Psoas muscle (tissue), 8 donors: ENCODE measurements around the gene PPP1R12B. TPM values are rescaled to one million over a fixed set of nuclear protein-coding genes. Genes with fewer than 3 reads are reported as not detected.

Source experiments
- ATAC-seq, 4 donors: fragments of 200-7000 bp; cut with Tn5 transposase; one replicate each; pipeline ENCODE4 v1.9.1; 2020; ENCODE audit warnings: moderate library complexity in 3 of 4, mild to moderate bottlenecking in 2 of 4
- DNase-seq, 2 donors: peaks; one replicate each; pipeline ENCODE4 v3.0.0-alpha.2; 2020
- H3K27ac ChIP-seq: fragments of 200-600 bp; one replicate; pipeline ENCODE4 v1.8.0; 2022
- H3K27me3 ChIP-seq, 3 donors: fragments of 200-600 bp in 1 of 3; one replicate each; pipeline versions ENCODE4 v1.6.1 to v1.8.0; 2013 to 2022; ENCODE audit warnings: low read length in 2 of 3, mild to moderate bottlenecking in 2 of 3, moderate library complexity in 1 of 3; ENCODE audit not compliant: insufficient read depth in 3 of 3
- H3K36me3 ChIP-seq, 2 donors: fragments of 200-600 bp in 1 of 2; one replicate each; pipeline versions ENCODE4 v1.6.1 to v1.8.0; 2013 to 2022; ENCODE audit warnings: low read depth in 1 of 2, mild to moderate bottlenecking in 1 of 2, moderate library complexity in 1 of 2; ENCODE audit not compliant: insufficient read depth in 1 of 2
- H3K4me1 ChIP-seq: fragments of 200-600 bp; one replicate; pipeline ENCODE4 v1.8.0; 2022
- H3K4me3 ChIP-seq: fragments of 200-600 bp; one replicate; pipeline ENCODE4 v1.8.0; 2022; ENCODE audit warnings: mild to moderate bottlenecking
- H3K9me3 ChIP-seq: fragments of 200-600 bp; one replicate; pipeline ENCODE4 v1.8.0; 2022
- CTCF ChIP-seq: fragments of 200-600 bp; IDR thresholded peaks from one replicate; pipeline ENCODE4 v1.8.0; 2022; ENCODE audit warnings: antibody characterized with exemption
- WGBS, 3 donors: extraction: QIAGEN DNeasy Blood & Tissue Kit; methylation state at CpG; one replicate each; pipeline versions ENCODE4 v1.1.6 to v1.1.7; 2013; 5-methylcytosine and 5-hydroxymethylcytosine counted together
- intact Hi-C, 2 donors: fragments of 100-400 bp; cut with DNase I; formaldehyde crosslinking; loops; one replicate each; pipeline versions ENCODE4 v1.11.0 to v1.14.2; 2022
- polyA plus RNA-seq, 3 donors: library from polyadenylated mRNA; stranded (reverse); fragments of 200-250 nt; gene quantifications; one replicate each; pipeline ENCODE4 v1.2.3, GENCODE V29; 2013
- total RNA-seq, 4 donors: library from RNA; stranded (reverse); fragmentation: NEBNext Ultra II Directional in 2 of 4; extraction: Animal tissue kit (Norgen Biotek cat#: 25700) in 2 of 4; gene quantifications; one replicate each; pipeline versions ENCODE4 v1.2.1 to v1.2.4, GENCODE V29; 2021 to 2023
- donor health status: healthy with polysubstance abuse.
- donor health status: DM: no; HTN: no; CAD: no; lungs with moderate emphysema.
- donor health status: Bipolar disorder and iron deficiency.
- donor health status: healthy.
- donor health status: DM: yes; HTN: yes; CAD: no.
- donor health status: DM: no; HTN: no; CAD: no.
- donor health status: DM: no; HTN: no; CAD: no.
- donor health status: DM: yes; HTN: yes; CAD: no.

PPP1R12B gene
- total and polyA plus RNA-seq, 7 donors: 8.3 to 189 (median 86.1) TPM

GRCh38 chr1:202597090-202597761 is 248.7 kb downstream of the PPP1R12B start:
- DNase-seq (no peak), ATAC-seq (no peak)
- intact Hi-C loops: loop anchor here in 1 of 2 donors (5.0 kb wide), 1 partner anchor 100 kb away; no protein-coding TSS in a partner anchor
- Histone ChIP-seq H3K4me3 (no peak overlapping the region), H3K9me3 (no peaks in the 10 kb centered on the region), H3K36me3 (peaks cover 0 to 49% of the 10 kb centered on the region in 2 donors), H3K27me3 (no peaks in the 10 kb centered on the region), H3K27ac (no peak overlapping the region), H3K4me1 (peaks cover 25% of the 10 kb centered on the region)
- 93 to 98% (median 96%) methylated on average over 3 of the region's 3 CpGs for WGBS, 3 donors
- no peak for TF ChIP-seq CTCF

- peaks cover 0 to 61% of the 10 kb centered on the region in 2 donors for H3K36me3 ChIP-seq
- no peak overlapping the region for H3K4me3 ChIP-seq
- peak; percentile 65 to 91 (median 83) for ATAC-seq
- no peaks in the 10 kb centered on the region for H3K9me3 ChIP-seq
- WGBS, 3 donors: 36 to 44% (median 42%) methylated on average over 16 of the region's 16 CpGs
- peak; percentile 67 to 80 for DNase-seq
- intact Hi-C loops: loop anchor here (5.0 kb wide), 1 partner anchor 103 kb away; no protein-coding TSS in a partner anchor
- peaks cover 5% of the 10 kb centered on the region for H3K4me1 ChIP-seq
- no peak overlapping the region for H3K27ac ChIP-seq
- no peaks in the 10 kb centered on the region for H3K27me3 ChIP-seq
- peak; percentile 69 for TF ChIP-seq CTCF
Observed at GRCh38 chr1:202599669-202600431, 251.4 kb downstream of the PPP1R12B start.

GRCh38 chr1:202600432-202601041 is 252.0 kb downstream of the PPP1R12B start:
- Histone ChIP-seq H3K27ac (no peak overlapping the region), H3K36me3 (peaks cover 0 to 67% of the 10 kb centered on the region in 2 donors), H3K4me3 (no peak overlapping the region), H3K27me3 (no peaks in the 10 kb centered on the region), H3K9me3 (no peaks in the 10 kb centered on the region), H3K4me1 (peaks cover 5% of the 10 kb centered on the region)
- DNase-seq: no peak
- ATAC-seq: no peak
- TF ChIP-seq CTCF: no peak
- 87 to 90% (median 88%) methylated on average over 10 of the region's 10 CpGs for WGBS, 3 donors
- intact Hi-C loops: loop anchor here in 1 of 2 donors (5.0 kb wide), 1 partner anchor 103 kb away; no protein-coding TSS in a partner anchor

GRCh38 chr1:202603435-202603834 is 254.9 kb downstream of the PPP1R12B start:
- Histone ChIP-seq H3K4me3 (no peak overlapping the region), H3K27me3 (no peaks in the 10 kb centered on the region), H3K9me3 (no peaks in the 10 kb centered on the region), H3K27ac (no peak overlapping the region), H3K4me1 (peaks cover 5% of the 10 kb centered on the region), H3K36me3 (peaks cover 0 to 55% of the 10 kb centered on the region in 2 donors)
- TF ChIP-seq CTCF: no peak
- ATAC-seq: no peak
- 85 to 97% (median 97%) methylated on average over 2 of the region's 2 CpGs for WGBS, 3 donors
- intact Hi-C loops: loop anchor here in 1 of 2 donors (5.0 kb wide), 1 partner anchor 106 kb away; no protein-coding TSS in a partner anchor
- DNase-seq: no peak
